C4-2B (cell line): ENCODE data around the gene JARID2.

Experiments used
- H3K27ac ChIP-seq: fragments of 450-650 bp; 2 replicates; pipeline ENCODE4 v1.5.1; 2017
- CTCF ChIP-seq: fragments of 450-650 bp; conservative IDR thresholded peaks from 2 replicates; pipeline ENCODE4 v1.5.1; 2017; ENCODE audit warnings: mild to moderate bottlenecking
- ZFX ChIP-seq: fragments of 450-650 bp; IDR thresholded peaks from 2 replicates; pipeline ENCODE4 v1.6.1; 2017

Gene JARID2

GRCh38 chr6:15351631-15352030 lies 105.8 kb downstream of the JARID2 start:
- no peak for TF ChIP-seq ZFX
- no peak for TF ChIP-seq CTCF
- no peak overlapping the region for H3K27ac ChIP-seq

- H3K27ac ChIP-seq, result no peak overlapping the region
- TF ChIP-seq ZFX (no peak), CTCF (no peak)
Observed at GRCh38 chr6:15352220-15352619, 106.4 kb downstream of the JARID2 start.

- TF ChIP-seq ZFX, result no peak
- TF ChIP-seq CTCF, result no peak
- H3K27ac ChIP-seq, result no peak overlapping the region
Observed at GRCh38 chr6:15352845-15353244, 107.0 kb downstream of the JARID2 start.

GRCh38 chr6:15355683-15356099 lies 109.8 kb downstream of the JARID2 start:
- no peak for TF ChIP-seq ZFX
- TF ChIP-seq CTCF, result no peak
- no peak overlapping the region for H3K27ac ChIP-seq

GRCh38 chr6:15356179-15356578 lies 110.3 kb downstream of the JARID2 start:
- TF ChIP-seq CTCF (no peak), ZFX (no peak)
- H3K27ac ChIP-seq, result no peak overlapping the region

GRCh38 chr6:15356937-15357336 lies 111.1 kb downstream of the JARID2 start:
- no peak for TF ChIP-seq CTCF
- no peak for TF ChIP-seq ZFX
- H3K27ac ChIP-seq, result no peak overlapping the region

- no peak for TF ChIP-seq CTCF
- TF ChIP-seq ZFX, result no peak
- no peak overlapping the region for H3K27ac ChIP-seq
Observed at GRCh38 chr6:15357782-15358181, 111.9 kb downstream of the JARID2 start.
